Pancreas (tissue), 10 donors: ENCODE measurements around the gene GNAT3. TPM values are rescaled to one million over a fixed set of nuclear protein-coding genes. Genes with fewer than 3 reads are reported as not detected.

ENCODE experiments used
- ATAC-seq, 4 donors: fragments of 200-7000 bp; cut with Tn5 transposase; one replicate each; pipeline versions ENCODE4 v1.8.0 to v1.9.1; 2020; ENCODE audit warnings: mild to moderate bottlenecking in 4 of 4, moderate library complexity in 4 of 4
- DNase-seq, 6 donors: peaks; one replicate each; pipeline ENCODE4 v3.0.0-alpha.2; 2020
- FAIRE-seq: peaks from 2 replicates; lab custom pipeline; 2012; peaks lifted over from hg19 to GRCh38; lab: Jason Lieb, UNC
- H3K27ac ChIP-seq, 4 donors: fragments of 200-600 bp; sonication (generic); 1 replicate in 3 of 4; 2 replicates in 1 of 4; pipeline versions ENCODE4 v1.5.0 to v1.8.0; 2020
- H3K27me3 ChIP-seq, 4 donors: fragments of 200-600 bp; one replicate each; pipeline ENCODE4 v1.8.0; 2021
- H3K36me3 ChIP-seq, 3 donors: fragments of 200-600 bp; sonication (generic) in 1 of 3; one replicate each; pipeline versions ENCODE4 v1.5.0 to v1.8.0; 2020 to 2021
- H3K4me1 ChIP-seq, 3 donors: fragments of 200-600 bp; one replicate each; pipeline ENCODE4 v1.8.0; 2021
- H3K4me3 ChIP-seq, 4 donors: fragments of 200-600 bp; sonication (generic) in 2 of 4; one replicate each; pipeline versions ENCODE4 v1.5.0 to v1.8.0; 2020 to 2021
- H3K9me3 ChIP-seq, 4 donors: fragments of 200-600 bp; one replicate each; pipeline ENCODE4 v1.8.0; 2021
- CTCF ChIP-seq, 4 donors: fragments of 200-600 bp; sonication (generic) in 3 of 4; IDR thresholded peaks; one replicate each; pipeline versions ENCODE4 v1.5.0 to v1.8.0; 2021; ENCODE audit warnings: antibody characterized with exemption in 4 of 4
- WGBS, 2 donors: extraction: QIAGEN DNeasy Blood & Tissue Kit; methylation state at CpG; one replicate each; pipeline ENCODE4 v1.1.7; 2013; 5-methylcytosine and 5-hydroxymethylcytosine counted together
- intact Hi-C, 3 donors: fragments of 100-400 bp; cut with DNase I; formaldehyde crosslinking; loops; one replicate each; pipeline versions ENCODE4 v1.11.1 to v1.14.2; 2022
- polyA plus RNA-seq, 2 donors: library from polyadenylated mRNA; stranded (reverse); fragments of 200-250 nt; gene quantifications; one replicate each; pipeline ENCODE4 v1.2.3, GENCODE V29; 2013
- total RNA-seq, 6 donors: library from RNA; stranded (reverse); fragmentation: NEBNext Ultra II Directional in 4 of 6; extraction: Animal tissue kit (Norgen Biotek cat#: 25700) in 4 of 6; gene quantifications; one replicate each; pipeline versions ENCODE4 v1.2.1 to v1.2.4, GENCODE V29; 2021 to 2023
- donor health status: healthy with polysubstance abuse.
- donor health status: DM: no; HTN: no; CAD: no; lungs with moderate emphysema.
- donor health status: DM: no; HTN: no; CAD: no.
- donor health status: control.
- donor health status: control.
- donor health status: Bipolar disorder and iron deficiency.
- donor health status: DM: yes; HTN: yes; CAD: no.
- donor health status: DM: no; HTN: no; CAD: no.
- donor health status: DM: no; HTN: no; CAD: no.
- donor health status: DM: yes; HTN: yes; CAD: no.

Gene GNAT3
- total and polyA plus RNA-seq, 8 donors = 1.2 TPM; not detected in 7

DNA sequence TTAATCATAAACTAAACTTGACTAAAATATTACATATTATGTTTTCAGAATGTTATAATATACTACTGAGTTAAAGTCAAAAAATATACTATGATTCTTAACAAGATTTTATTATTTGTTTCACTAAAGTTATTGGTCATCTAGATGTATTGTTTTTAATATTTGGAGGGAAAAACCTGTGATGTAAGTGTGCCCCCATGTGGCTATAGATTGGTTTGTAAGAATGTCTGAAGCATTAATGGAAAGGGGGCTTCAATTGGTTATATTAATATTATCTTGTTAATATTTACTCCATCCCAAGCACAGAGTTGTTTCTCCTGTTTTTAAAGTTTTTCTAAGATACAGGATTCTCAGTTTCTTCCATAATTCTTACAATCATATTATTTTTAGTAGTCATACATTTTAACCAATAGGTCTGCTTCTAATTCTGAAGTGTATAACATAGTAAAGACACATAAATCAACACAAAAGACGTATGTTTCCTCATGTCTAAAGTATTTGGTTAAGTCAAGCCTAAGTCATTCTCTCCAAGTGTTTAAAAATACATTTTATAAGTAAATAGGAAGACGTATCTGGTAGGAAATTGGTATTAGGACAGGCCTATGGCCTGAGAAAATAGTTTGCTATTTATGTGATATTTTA lies 58.0 kb downstream of the GNAT3 start:
- H3K4me3 ChIP-seq = no peak overlapping the region
- peak in 1 of 4 donors; percentile 13 for TF ChIP-seq CTCF (IDR thresholded peaks at IDR 0.05)
- H3K4me1 ChIP-seq = peaks cover 0 to 9% (median 0%) of the 10 kb centered on the region in 3 donors
- no peaks in the 10 kb centered on the region for H3K27me3 ChIP-seq
- no peaks in the 10 kb centered on the region for H3K36me3 ChIP-seq
- H3K9me3 ChIP-seq = no peaks in the 10 kb centered on the region
- H3K27ac ChIP-seq = no peak overlapping the region
- ATAC-seq (no peak), FAIRE-seq (peak; percentile 93), DNase-seq (no peak)
- intact Hi-C loops = no loop called here
- WGBS, 2 donors = 51 to 52% methylated on average over 2 of the region's 2 CpGs

DNA sequence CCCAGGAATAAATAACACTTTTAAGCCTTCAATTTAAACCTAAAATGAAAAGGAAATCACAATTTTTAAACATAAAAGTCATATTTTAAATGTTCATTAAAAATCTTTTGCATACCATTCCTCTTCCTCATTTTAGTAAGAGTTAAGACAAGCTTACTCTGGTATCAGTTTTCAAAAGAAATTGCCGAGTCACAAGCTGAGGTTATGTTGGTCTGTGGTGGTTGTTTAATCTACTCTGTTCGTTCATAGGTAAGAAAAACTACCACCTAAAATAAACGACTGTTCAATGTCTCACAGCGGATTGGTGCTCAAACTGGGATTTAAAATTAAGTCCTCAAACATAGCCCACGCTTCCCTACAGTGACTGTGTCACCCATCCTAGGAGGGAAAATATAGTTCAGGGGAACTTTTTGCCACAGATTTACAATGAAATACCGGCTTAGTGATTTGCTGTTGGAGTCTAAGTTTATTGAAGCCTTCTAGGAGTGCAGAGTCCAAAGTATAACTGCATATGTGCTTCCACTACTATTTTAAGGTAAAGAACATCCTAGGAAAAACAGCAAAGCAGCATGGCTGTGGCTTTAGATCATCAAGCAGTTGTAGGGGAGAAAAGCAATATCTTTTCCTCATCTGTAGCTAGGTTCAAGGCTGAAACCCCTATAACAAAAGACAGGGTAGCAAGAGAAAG lies 61.1 kb downstream of the GNAT3 start:
- Histone ChIP-seq H3K27ac (no peak overlapping the region), H3K9me3 (no peaks in the 10 kb centered on the region), H3K4me1 (peaks cover 0 to 9% (median 0%) of the 10 kb centered on the region in 3 donors), H3K4me3 (no peak overlapping the region), H3K36me3 (no peaks in the 10 kb centered on the region), H3K27me3 (no peaks in the 10 kb centered on the region)
- peak in 3 of 4 donors; percentile 49 to 69 (median 69) for ATAC-seq
- 29 to 49% methylated on average over 6 of the region's 6 CpGs for WGBS, 2 donors
- no peak for TF ChIP-seq CTCF (IDR thresholded peaks at IDR 0.05)
- FAIRE-seq = no peak
- DNase-seq = no peak
- intact Hi-C loops = no loop called here

GRCh38 chr7:80449836-80450235 lies 62.0 kb downstream of the GNAT3 start:
- 41 to 47% methylated on average over 4 of the region's 4 CpGs for WGBS, 2 donors
- no peaks in the 10 kb centered on the region for H3K9me3 ChIP-seq
- H3K27ac ChIP-seq = no peak overlapping the region
- FAIRE-seq (no peak), DNase-seq (peak in 2 of 6 donors; percentile 6 to 18), ATAC-seq (peak; percentile 78 to 89 (median 86))
- intact Hi-C loops = no loop called here
- no peak overlapping the region for H3K4me3 ChIP-seq
- H3K36me3 ChIP-seq = no peaks in the 10 kb centered on the region
- no peaks in the 10 kb centered on the region for H3K27me3 ChIP-seq
- no peak for TF ChIP-seq CTCF (IDR thresholded peaks at IDR 0.05)
- peaks cover 0 to 9% (median 0%) of the 10 kb centered on the region in 3 donors for H3K4me1 ChIP-seq

DNA sequence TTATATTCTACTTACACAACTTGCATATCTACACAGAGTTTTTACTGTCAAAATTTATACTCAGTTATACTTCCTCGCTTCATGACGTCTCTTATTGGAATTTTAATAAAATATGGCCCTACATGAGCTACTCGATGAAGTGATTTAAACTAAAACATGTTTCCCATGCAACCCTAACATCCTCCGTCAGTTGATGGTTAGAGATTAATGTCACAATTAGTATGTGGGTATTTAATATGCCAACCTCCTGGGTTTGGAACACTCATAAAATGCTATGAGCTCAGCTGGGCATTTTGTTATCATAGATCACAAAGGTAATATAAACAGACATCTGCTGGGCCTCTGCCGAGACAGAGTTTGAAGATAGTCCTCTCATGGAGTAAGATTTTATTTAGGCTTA lies 66.5 kb downstream of the GNAT3 start:
- no peaks in the 10 kb centered on the region for H3K9me3 ChIP-seq
- peaks cover 0 to 5% (median 0%) of the 10 kb centered on the region in 3 donors for H3K4me1 ChIP-seq
- WGBS, 2 donors = 79 to 90% methylated on average over 5 of the region's 5 CpGs
- ATAC-seq (no peak), DNase-seq (no peak), FAIRE-seq (no peak)
- intact Hi-C loops = no loop called here
- no peak for TF ChIP-seq CTCF (IDR thresholded peaks at IDR 0.05)
- no peaks in the 10 kb centered on the region for H3K27me3 ChIP-seq
- no peak overlapping the region for H3K4me3 ChIP-seq
- H3K36me3 ChIP-seq = no peaks in the 10 kb centered on the region
- no peak overlapping the region for H3K27ac ChIP-seq

- no peak for ATAC-seq
- no peaks in the 10 kb centered on the region for H3K36me3 ChIP-seq
- H3K27me3 ChIP-seq = no peaks in the 10 kb centered on the region
- no peak overlapping the region for H3K27ac ChIP-seq
- H3K4me1 ChIP-seq = no peaks in the 10 kb centered on the region
- intact Hi-C loops = no loop called here
- H3K4me3 ChIP-seq = no peak overlapping the region
- DNase-seq = no peak
- 82 to 85% methylated on average over 1 of the region's 1 CpG for WGBS, 2 donors
- FAIRE-seq = no peak
- no peaks in the 10 kb centered on the region for H3K9me3 ChIP-seq
- no peak for TF ChIP-seq CTCF (IDR thresholded peaks at IDR 0.05)
These were observed 67.1 kb downstream of the GNAT3 start for GRCh38 chr7:80444811-80445210.
